ENCODE data around the gene WDR41. TPM values are rescaled to one million over a fixed set of nuclear protein-coding genes. Genes with fewer than 3 reads are reported as not detected.

The WDR41 gene
- total RNA-seq, 1 experiment from 2014 or later, result 58.8 TPM

DNA sequence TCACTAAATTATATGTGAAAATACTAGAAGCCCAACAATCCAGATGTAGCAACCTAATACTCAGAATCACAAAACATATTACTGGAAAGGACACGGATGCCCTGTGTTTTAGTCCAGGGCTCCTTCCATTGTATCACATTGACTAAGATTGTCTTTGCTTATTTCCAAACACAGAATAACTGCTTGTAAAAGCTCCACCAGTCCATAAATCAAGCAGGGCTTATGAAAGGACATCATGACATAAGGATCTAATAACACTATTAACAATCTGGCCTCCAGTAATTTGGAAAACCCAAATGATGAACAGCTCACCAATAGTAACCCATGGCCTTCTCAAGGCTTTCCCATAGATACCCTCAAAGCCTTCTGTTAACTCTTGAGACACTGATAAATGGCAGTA, 39.8 kb downstream of the WDR41 start:
- DNase-seq (ENCODE audit: low read depth), result no peak
- in situ Hi-C loops (cut with HindIII; ENCODE audit: low pct_unique_long_range_greater_than_20kb, low sequenced_read_pairs), result no loop called here

DNA sequence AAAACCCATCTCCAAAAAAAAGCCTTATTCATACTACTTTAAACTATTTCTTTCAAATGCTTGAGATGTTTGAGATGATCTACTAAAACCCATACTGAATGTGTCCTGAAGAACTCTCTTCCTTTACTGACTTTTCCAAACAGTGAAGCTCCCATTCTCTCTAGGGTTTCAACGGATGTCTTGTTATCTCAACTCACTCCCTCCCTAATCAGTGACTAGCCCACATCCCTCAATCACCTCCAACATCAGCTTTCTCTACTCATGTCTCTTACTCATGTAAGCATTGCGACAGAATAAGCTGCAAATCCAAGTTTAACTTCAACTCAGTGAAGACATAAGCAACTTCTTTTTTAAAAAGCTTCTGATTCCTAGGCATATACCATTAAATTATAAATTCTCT, 42.1 kb downstream of the WDR41 start:
- in situ Hi-C loops (cut with HindIII; ENCODE audit: low pct_unique_long_range_greater_than_20kb, low sequenced_read_pairs), result no loop called here

DNA sequence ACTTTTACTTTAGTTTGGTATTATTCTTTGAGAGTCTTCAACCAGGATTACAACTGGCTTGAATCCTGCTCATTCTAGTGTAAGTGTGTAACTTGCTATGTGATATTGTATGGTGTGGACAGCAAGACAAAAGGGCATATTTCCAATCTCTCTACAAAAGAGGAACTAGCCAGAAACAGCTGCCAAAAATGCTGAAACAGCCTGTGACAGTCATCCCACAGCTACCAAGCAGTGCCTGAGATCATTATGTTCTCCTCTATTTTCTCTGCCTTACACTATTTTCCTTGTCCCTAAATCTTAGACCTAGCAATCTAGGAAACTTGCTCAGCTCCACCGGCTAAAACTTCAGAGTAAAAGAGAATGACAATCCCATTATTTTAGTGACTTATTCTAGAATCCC, 42.8 kb downstream of the WDR41 start:
- no peak for DNase-seq (ENCODE audit: low read depth)
- in situ Hi-C loops (cut with HindIII; ENCODE audit: low pct_unique_long_range_greater_than_20kb, low sequenced_read_pairs), result no loop called here

More for the DNA sequence above, 42.1 kb downstream of the WDR41 start:
- no peak for DNase-seq (ENCODE audit: low read depth)

DNA sequence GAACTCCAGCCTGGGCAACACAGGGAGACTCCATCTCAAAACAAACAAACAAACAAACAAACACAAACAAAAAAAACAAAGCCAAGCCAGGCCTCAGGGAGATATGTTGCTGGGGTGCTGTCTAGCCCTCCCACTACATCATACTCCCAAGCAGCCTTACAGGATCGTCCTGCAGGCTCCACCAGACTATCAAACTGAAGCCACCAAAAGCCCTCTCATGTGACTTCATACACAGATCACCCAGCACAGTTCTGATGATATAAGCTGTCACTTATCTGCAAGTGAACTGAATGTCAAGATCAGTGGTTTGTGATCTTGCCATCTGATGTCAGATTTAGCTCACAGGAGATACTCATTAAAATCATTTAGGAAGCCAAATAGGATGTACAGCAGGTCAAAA, 43.3 kb downstream of the WDR41 start:
- no peak for DNase-seq (ENCODE audit: low read depth)
- in situ Hi-C loops (cut with HindIII; ENCODE audit: low pct_unique_long_range_greater_than_20kb, low sequenced_read_pairs), result no loop called here

DNA sequence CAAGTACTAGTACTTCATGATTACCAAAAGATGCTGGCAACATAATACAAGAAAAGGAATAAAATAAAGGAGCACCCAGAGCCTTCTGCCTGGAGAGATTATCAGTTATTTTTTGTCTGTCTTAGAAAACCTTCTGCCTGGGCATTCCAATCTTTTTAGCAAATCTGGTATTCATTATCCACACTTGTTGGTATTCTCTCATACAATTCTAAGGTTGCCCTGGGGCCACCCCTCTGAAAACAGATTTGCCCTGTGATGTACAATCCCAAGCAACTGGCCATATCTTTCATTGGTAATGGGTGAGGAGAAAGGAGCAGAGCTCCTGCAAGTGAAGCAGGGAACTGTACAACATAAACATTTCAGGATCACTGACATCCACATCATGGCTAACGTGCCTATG, 47.8 kb downstream of the WDR41 start:
- in situ Hi-C loops (cut with HindIII; ENCODE audit: low pct_unique_long_range_greater_than_20kb, low sequenced_read_pairs), result no loop called here
- no peak for DNase-seq (ENCODE audit: low read depth)

DNA sequence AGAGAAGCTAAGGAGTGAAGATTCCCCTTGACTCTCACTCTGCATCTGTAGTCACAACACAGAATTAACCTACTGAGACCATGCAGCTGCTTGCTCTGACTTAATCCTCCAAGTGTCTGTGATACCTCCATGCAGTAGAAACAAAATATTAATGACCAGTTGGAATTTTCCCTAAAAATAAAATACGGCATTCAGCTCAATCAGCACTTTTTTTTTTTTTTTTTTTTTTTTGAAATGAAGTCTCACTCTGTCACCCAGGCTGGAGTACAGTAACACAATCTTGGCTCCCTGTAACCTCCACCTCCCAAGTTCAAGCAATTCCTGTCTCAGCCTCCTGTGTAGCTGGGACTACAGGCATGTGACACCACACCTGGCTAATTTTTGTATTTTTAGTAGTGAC, 48.4 kb downstream of the WDR41 start:
- DNase-seq (ENCODE audit: low read depth), result no peak
- in situ Hi-C loops (cut with HindIII; ENCODE audit: low pct_unique_long_range_greater_than_20kb, low sequenced_read_pairs), result no loop called here

DNA sequence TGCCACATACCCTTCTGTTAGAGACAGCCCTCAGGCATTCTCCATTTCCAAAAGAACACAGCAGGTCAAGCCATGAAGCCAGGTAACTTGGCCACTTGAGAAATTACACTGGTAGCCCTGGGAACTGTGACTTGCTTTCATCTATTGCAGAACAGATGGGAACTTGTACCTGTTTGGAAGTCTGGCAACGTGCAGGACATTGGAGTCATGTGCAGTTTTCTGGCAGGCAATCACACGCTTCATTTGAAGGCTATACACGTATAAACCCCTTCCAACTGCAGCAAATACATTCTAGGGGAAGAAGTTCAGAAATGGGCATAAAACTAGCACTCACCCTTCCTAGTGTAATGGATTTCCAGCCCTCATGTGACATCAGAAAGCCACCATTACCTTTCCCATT, 54.0 kb downstream of the WDR41 start:
- no peak for DNase-seq (ENCODE audit: low read depth)
- in situ Hi-C loops (cut with HindIII; ENCODE audit: low pct_unique_long_range_greater_than_20kb, low sequenced_read_pairs), result no loop called here

DNA sequence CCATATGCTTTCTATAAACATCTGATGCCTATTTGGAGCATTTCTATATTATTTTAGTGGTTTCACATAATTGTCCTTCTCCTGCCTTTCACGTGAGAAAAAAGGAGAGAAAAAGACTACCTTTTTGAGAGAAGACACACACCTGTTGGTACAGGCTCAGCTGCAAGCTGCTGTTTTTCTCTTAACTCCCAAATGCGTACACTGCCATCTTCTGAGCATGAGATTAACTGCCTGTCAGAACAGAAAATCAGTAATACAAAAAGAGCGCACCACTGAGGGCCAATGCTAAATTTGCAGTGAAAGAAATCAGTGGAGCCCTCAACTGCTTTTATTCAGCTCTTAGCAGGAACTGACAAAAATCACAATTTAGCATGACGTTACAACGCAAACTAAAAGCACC, 54.9 kb downstream of the WDR41 start:
- no peak for DNase-seq (ENCODE audit: low read depth)
- in situ Hi-C loops (cut with HindIII; ENCODE audit: low pct_unique_long_range_greater_than_20kb, low sequenced_read_pairs), result no loop called here

DNA sequence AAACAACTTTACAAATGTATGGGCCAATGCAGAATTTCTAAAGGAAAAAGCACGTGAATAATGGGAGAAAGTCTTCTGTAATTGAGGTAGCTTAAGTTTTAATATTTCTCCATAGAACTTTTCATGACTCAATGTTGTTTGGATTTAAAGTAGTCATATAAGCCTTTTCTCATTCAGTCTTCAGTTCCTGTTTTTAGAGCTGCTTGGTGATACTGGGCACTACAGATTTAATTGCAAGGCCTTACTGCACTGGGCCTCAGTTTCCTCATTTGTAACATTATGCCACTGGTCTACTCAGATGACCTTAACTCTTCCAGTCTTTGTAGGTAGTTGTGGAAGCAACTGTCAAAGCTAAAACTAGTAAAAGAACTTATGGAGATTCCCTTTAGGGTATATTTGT, 60.4 kb downstream of the WDR41 start:
- in situ Hi-C loops (cut with HindIII; ENCODE audit: low pct_unique_long_range_greater_than_20kb, low sequenced_read_pairs), result no loop called here

DNA sequence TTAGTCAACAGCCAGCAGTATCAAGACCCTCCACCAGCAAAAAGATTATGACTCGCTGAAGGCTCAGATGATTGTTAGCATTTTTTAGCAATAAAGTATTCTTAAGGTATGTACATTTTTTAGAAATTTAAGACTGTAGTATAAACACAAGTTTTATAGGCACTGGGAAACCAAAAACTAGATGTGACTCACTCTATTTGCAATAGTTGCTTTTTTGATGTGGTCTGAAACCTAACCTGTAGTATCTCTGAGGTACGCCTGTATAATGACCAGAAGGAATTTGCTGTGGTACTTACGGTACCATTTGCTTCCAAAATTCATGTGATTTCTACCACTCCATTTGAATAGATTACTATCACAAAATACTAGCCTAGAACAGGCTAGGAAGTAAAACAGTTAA, 60.8 kb downstream of the WDR41 start:
- no peak for DNase-seq (ENCODE audit: low read depth)
- in situ Hi-C loops (cut with HindIII; ENCODE audit: low pct_unique_long_range_greater_than_20kb, low sequenced_read_pairs), result no loop called here

More for the DNA sequence above, 60.4 kb downstream of the WDR41 start:
- no peak for DNase-seq (ENCODE audit: low read depth)

DNA sequence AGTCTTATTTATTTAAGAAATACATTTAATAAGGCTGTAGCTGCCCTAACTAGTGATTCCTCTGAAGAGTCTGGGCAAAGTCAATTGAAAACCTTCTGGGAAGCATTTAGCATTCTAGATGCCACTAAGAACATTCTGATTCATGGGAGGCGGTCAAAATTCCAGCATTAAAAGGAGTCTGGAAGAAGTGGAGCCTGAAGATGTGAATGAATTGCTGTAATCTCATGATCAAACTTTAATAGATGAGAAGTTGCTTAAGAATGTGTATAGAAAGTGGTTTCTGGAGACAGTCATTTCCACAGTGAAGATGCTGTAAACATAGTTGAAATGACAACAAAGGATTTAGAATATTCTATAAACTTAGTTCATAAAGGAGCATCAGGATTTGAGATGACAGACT, 61.4 kb downstream of the WDR41 start:
- in situ Hi-C loops (cut with HindIII; ENCODE audit: low pct_unique_long_range_greater_than_20kb, low sequenced_read_pairs), result no loop called here
- no peak for DNase-seq (ENCODE audit: low read depth)

DNA sequence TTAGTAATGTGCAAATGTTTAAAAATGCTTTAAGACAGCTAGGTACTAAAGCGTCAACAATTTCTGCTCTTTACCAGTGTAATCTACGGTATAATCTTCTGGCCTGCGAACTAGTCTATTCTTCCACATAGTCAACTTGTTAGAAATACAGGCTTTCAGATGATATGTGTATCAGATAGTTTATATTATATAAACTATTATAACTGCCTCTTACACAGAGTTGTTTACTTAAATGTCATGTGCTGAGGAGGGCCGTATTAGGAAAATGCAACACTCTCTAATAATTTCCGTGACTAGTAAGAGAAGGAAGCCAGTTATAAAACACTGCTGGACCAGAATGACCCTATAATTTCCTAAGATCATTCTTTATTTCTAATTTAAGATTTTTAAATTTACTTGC, 63.6 kb downstream of the WDR41 start:
- no peak for DNase-seq (ENCODE audit: low read depth)

DNA sequence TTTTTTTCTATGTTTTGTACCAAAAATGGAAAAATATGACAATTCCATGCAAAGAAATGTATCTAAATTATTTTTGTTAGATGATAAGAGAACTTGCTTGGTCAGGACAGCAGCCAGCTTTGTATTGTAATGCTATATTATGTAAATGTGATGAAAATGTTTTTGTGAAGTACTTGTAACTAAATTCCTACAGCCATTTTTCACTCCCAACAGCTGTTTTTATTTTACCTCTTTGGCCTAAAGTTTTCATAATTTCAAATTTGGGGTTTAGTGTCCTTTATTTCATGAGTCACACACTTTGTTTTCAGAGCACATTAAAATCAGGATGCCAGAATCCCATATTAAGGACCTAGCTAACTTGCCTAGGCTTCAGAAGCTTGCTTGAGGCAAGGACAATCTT, 64.1 kb downstream of the WDR41 start:
- DNase-seq (ENCODE audit: low read depth), result no peak
- in situ Hi-C loops (cut with HindIII; ENCODE audit: low pct_unique_long_range_greater_than_20kb, low sequenced_read_pairs), result no loop called here

More for the DNA sequence above, 63.6 kb downstream of the WDR41 start:
- in situ Hi-C loops (cut with HindIII; ENCODE audit: low pct_unique_long_range_greater_than_20kb, low sequenced_read_pairs), result no loop called here

DNA sequence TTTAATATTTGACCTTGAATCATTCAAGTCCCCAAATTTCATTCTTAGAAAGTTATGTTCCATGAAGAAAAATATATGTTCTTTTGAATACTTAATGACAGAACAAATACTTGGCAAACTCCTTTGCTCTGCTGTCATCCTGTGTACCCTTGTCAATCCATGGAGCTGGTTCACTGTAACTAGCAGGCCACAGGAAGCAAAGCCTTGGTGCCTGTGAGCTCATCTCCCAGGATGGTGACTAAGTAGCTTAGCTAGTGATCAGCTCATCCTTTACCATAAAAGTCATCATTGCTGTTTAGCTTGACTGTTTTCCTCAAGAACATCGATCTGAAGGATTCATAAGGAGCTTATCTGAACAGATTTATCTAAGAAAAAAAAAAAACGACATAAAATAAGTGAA, 65.4 kb downstream of the WDR41 start:
- in situ Hi-C loops (cut with HindIII; ENCODE audit: low pct_unique_long_range_greater_than_20kb, low sequenced_read_pairs), result no loop called here
- DNase-seq (ENCODE audit: low read depth), result no peak

DNA sequence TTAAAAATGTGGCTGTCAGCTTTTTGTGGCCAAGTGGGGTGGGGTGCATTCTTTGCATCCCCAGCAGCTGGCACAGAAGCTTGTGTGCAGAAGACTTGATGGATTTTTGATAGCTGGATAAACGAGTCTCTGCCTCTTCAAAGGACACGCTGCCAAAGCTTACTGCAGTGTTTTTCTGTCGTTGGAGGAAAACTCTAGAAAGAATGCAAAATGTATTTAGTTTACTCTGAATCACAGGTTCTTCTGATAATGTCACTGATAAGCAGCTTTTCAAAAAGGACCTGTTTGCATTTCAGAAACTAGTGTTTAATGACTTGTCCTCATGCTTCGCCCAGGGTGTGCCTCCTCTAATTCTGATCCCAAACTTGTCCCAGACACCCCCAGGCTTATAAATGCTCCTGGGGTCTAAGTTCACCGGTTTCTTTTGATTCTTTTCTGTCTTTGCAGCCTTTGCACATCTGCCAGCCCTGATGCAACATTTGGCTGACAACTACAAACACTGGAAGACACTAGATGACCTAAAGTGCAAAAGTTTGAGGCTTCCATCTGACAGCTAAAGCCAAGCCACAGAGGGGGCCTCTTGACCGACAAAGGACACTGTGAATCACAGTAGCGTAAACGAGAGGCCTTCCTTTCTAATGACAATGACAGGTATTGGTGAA, 66.0 kb downstream of the WDR41 start:
- DNase-seq (ENCODE audit: low read depth), result no peak
- in situ Hi-C loops (cut with HindIII; ENCODE audit: low pct_unique_long_range_greater_than_20kb, low sequenced_read_pairs), result no loop called here

DNA sequence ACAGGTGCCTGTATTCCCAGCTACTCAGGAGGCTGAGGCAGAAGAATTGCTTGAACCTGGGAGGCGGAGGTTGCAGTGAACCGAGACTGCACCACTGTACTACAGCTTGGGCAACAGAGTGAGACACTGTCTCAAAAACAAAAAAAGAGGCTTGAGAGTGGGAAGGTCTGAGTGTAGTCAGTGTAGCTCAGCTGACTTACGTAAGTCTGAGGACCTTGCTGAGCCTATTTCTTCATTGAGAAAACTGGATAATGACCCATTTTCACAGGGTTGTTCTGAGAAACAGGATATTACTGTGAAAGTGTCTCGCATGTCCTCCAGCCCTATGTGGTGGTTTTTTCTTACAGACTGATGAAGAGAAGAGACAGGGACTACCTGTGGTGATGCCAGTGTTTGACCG, 66.7 kb downstream of the WDR41 start:
- no peak for DNase-seq (ENCODE audit: low read depth)
- in situ Hi-C loops (cut with HindIII; ENCODE audit: low pct_unique_long_range_greater_than_20kb, low sequenced_read_pairs), result no loop called here

DNA sequence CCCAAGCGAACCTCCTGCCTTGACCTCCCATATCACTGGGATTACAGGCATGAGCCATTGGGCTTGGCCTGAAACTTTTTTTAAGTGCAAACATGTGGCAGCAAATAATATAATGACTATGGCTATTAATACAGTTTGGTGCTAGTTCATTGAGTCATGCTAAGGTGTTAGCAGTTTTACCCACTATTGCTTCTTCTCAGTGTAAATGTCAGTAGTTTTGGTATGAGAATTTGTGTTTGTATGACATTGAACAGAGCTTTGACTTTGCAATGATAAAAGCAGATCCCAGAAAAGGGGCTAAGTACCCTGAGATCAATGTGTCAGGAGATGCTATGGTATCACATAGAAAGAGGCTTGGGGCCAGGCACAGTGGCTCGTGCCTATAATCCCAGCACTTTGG, 67.2 kb downstream of the WDR41 start:
- DNase-seq (ENCODE audit: low read depth), result no peak
- in situ Hi-C loops (cut with HindIII; ENCODE audit: low pct_unique_long_range_greater_than_20kb, low sequenced_read_pairs), result no loop called here

DNA sequence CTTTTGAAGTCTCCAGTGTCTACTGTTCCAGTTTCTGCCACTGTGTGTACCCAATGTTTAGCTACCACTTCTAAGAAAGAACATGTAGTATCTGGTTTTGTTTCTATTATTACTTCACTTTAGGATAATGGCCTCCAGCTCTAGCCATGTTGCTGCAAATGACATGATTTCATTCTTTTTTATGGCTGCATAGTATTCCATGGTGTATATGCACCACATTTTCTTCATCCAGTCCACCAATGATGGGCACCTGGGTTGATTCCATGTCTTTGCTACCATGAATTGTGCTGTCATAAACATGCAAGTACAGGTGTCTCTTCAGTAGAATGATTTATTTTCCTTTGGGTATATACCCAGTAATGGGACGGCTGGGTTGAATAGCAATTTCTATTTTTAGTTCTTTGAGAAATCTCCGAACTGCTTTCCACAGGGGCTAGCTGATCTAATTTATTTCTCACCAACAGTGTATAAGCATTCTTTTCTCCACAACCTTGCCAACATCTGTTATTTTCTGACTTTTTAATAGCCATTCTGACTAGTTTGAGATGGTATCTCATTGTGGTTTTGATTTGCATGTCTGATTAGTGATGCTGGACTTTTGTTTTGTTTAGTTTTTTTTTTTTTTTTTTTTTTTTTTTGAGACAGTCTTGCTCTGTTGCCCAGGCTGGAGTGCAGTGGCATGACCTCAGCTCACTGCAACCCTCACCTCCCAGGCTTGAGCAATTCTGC, 68.9 kb downstream of the WDR41 start:
- in situ Hi-C loops (cut with HindIII; ENCODE audit: low pct_unique_long_range_greater_than_20kb, low sequenced_read_pairs), result no loop called here
- no peak for DNase-seq (ENCODE audit: low read depth)

DNA sequence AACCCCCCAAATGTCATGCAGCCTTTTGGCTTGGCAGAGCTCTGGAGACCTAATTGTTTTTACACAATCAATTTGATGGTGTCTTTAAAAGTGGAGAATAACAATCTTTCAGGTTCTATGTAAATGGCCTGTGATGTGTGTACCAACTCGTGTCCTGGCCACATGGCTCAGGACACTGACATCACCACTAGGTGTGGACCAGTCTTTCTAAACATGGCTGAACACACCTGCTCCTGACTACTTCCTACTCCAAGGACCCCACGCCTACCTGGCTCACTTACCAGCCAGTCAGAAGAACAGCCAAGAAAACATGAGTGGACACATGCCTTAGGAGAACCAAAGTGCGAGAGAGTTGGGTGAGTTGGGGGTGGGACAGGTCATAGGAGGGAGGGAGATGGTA, 71.2 kb downstream of the WDR41 start:
- in situ Hi-C loops (cut with HindIII; ENCODE audit: low pct_unique_long_range_greater_than_20kb, low sequenced_read_pairs), result no loop called here

More for the DNA sequence above, 71.2 kb downstream of the WDR41 start:
- DNase-seq (ENCODE audit: low read depth), result no peak
